HG03064 (cell line): Measurements from ENCODE around the gene MYH7.
"Not testable (repeated sequence)": the region's sequence is repeated elsewhere in the genome, so short reads cannot be mapped to it uniquely, and the experiment has no call there.

Source experiments
- ATAC-seq: cut with Tn5 transposase; IDR thresholded peaks from one replicate; pipeline ENCODE4 v1.9.1; 2021; ENCODE audit warnings: low read depth; ENCODE audit not compliant: unreplicated experiment

The MYH7 gene

DNA sequence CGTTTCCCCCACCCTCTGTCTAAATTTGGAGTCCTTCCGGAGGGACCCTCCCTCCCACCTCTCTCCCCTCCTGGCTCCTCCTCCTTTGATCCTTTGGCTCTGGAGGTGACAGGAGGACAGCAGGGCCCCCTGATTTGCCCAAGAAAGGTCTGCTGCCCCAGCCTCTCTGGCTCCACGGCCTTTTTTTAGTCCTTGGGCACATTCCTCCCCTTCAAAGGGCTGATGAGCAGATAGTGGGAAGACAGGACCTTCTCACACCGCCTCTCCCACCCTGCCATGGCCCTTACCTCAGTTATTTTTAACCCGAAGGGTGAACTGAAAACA lies 27.2 kb downstream of the MYH7 start:
- ATAC-seq: no peak

DNA sequence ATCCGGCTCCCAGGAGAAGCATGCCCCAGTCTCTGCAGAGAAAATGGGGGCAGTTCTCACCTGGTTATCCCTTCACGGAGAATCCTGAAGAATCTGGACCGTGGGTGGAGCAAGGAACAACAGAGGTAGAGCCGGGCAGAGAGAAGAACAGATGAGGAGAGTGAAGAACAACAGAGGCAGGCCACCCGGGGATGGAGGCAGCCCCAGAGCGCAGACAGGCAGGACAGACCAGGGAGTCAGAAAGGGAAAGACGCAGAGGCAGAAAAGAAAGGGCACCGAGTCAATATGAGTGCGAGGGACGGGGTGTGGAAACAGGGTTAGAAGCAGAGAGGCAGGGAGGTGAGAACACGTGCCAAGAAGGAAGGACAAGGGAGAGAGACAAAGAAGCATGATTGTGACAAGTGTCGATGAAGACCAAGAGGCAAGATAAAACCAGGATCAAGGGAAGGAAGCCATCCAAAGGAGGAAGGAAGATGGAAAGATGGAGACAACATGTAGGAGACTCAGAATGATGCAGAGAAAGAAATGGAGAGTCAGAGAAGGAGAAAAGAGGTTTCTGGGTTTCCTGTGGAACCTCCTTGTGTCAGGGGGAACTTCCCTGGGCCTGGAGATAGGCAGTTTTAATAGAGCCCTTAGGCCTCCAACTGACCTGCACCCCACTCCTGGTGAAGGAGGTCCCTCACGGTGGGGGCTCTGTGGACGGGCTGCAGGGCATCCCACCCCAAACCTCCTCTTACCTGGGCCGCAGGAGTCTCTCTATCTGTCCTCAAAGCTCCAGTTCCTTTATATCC lies 27.7 kb downstream of the MYH7 start, which contains the start of gene MYH6:
Gene MYH6, minus strand, starts transcription at position 758 of the 791 bp plus-strand sequence. CDS start 1,050 bp downstream, outside the sequence.
- ATAC-seq: no peak

DNA sequence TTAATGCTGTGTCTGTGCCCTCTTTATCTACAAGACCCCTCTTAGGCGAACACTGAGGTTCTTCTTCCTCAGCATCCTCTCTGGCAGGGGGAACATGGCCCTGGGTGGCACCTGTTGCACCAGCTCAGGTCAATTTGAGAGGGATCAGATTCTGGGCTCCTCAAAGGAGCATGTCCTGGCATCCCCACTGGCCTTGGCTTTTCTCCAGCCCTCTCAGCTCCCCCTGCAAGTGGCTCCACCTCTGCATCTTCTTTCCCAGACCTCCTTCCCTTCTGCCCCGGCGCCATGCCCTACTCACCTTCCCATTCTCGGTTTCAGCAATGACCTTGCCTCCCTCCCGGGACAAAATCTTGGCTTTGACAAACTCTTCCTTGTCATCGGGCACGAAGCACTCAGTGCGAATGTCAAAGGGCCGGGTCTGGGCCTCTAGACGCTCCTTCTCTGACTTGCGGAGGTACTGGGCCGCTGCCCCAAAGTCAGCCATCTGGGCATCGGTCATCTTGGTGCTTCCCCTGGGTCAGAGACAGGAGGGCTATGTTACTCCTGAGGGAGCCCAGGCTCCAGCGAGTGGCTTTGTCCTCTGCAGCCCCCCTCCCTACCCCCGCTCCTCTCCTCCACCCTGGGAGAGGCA lies 28.6 kb downstream of the MYH7 start:
- ATAC-seq: no peak

DNA sequence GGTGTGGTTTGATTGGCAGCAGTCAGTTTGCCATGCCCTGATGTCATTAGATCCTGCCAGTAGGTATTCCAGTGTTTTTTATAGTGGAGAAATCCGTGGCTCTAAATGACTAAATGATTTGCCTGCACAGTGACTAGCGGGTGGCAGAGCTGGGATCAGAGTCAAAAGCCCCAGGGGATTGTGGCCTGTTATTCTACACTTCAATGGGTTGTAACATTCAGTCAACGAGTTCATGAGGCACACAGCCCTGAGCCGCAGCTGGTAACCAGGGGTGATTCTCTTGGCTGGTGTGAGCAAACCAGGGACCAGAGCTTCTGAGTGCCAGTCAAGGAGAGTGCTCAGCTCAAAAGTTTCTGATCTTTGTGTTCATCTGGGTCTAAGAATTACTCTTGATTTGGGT lies 29.2 kb downstream of the MYH7 start:
- ATAC-seq: no peak

DNA sequence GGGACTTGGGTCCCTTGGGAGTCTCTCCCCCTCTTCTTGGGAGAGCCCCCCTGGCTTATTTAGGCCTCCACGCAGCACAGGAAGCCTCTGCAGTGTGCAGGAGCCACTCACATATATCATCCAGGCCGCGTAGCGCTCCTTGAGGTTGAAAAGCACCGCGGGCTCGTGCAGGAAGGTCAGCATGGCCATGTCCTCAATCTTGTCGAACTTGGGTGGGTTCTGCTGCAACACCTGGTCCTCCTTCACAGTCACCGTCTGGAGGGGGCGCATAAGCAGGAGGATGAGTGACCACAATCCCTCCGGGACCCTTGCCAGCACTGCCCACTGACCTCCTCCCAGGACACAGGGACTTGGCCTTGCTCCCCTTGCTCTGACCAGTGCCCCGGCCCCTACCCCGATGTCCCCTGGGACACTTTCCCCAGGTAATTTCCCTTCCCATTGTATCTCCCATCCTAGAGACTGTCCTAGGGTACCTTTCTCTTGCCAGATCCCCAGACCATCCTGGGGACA lies 29.9 kb downstream of the MYH7 start:
- no peak for ATAC-seq

DNA sequence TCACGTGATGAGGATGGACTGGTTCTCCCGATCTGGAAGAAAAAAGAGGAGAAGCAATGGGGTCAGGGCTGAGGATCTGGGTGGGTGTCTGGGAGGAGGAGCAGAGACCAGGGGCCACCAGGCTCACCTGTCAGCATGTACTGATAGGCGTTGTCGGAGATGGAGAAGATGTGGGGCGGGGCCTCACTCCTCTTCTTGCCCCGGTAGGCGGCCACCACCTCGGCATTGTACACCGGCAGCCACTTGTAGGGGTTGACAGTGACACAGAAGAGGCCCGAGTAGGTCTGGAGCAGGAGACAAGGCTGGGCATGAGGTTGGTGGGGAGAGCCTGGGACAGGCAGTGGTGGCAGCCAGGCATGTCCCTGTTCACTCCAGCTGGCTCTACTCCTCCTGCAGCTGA lies 30.4 kb downstream of the MYH7 start:
- ATAC-seq: no peak

DNA sequence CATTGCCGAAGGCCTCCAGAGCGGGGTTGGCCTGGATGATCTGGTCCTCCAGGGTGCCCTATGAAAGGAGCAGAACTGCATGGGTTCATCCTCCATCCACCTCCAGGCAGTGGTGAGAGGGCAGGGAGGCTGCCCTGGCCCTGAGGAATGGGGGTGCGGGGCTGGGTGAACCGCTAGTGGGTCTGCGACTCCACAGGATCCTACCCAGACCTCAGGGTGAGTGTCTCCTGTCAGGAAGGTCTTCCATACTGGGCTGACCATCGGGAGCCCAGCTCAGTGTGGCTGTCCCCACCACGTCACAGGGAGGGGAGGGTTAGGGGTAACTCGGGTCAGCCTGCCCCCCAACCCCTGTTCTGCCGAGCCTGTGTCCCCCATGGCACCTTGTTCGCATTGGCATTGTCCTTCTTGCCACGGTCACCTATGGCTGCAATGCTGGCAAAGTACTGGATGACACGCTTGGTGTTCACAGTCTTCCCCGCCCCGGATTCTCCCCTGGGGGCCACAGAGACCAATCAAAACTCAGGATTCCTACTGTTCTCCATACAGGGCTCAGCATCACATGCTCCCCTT lies 31.0 kb downstream of the MYH7 start:
- no peak for ATAC-seq

DNA sequence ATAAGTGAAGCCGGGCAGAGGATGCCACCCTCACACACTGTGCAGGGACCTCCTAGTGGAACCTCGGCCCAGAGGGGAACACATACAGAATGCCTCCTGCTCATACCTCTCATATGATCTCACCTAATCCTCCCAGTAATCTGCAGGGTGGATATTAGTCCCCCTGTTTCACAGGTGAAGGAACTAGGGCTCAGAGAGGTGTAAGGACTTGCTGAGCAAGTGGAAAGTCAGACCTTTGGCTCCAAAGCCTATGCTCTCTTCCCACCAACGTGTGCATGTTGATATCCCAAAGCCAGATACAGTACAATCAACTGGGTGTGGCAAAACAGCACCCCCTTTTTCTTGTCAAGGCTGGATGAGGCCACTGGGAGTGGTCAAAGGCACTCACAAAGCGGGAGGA lies 31.6 kb downstream of the MYH7 start:
- no peak for ATAC-seq

DNA sequence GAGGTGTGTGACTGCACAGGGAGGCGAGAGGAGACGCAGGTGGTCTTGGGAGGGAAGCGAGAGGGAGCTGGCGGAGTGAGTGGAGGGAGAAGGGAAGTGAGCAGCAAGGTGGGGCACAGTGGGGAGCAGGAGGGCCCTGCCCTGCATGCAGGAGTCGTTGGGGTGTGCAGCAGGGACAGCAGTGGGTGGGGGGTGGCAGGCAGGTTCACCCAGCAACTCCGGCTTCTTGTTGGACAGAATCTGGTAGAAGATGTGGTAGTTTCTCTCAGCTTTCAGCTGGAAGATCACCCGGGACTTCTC lies 32.4 kb downstream of the MYH7 start:
- ATAC-seq: no peak

DNA sequence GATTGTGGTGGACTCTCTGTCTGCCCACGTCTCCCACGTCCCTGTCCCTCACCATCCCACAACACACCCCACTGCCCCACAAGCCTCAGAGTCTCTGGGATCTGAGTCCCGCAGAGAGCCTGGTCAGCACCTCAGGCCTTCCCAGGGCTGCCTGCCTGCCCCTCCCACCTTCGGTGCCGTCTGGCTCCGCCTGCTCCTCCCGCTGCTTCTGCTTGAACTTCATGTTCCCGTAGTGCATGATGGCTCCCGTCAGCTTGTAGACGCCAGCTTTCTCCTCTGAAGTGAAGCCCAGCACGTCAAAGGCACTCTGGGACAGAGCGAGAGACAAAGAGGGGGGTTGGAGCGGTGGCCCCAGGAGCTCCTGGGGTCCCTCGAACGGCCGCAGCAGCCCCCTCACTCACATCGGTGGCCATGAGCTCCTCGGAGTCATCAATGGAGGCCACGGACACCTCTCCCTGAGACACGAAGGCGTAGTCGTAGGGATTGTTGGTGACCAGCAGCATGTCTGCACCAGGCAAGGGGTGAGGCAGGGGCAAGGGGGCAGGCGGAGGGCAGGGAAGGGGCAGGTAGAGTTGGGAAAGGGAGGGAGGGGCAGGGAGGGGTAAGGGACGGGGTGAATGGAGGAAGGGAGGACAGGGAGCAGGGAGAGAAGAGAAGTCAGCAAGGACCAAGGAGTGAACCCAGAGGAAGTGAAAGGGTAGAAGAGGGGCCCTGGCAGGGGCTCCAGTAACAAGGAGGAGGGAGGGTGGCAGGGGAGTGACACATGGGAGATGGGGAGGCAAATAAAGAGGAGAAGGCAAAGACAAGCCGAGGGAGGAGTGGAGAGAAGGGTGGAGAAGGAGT lies 32.9 kb downstream of the MYH7 start:
- no peak for ATAC-seq

DNA sequence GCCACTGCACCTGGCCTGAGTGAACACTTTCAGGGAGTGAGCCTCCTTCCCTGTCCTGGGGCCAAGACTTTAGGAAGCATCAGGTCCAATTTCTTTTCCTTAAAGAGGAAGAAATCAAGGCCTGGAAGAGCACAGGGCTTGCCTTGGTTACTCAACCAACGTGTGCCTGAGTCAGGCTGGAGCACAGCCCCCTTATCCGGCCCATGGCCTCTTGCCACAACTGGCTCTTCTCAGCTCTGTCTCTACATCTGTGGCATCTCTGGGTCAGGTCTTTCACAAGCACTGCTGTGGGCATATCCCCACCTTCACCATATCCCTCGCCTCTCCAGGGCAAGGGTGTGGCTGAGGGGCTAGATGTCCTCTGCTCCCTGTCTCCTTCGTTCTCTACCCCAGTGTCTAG lies 34.2 kb downstream of the MYH7 start:
- ATAC-seq: no peak

DNA sequence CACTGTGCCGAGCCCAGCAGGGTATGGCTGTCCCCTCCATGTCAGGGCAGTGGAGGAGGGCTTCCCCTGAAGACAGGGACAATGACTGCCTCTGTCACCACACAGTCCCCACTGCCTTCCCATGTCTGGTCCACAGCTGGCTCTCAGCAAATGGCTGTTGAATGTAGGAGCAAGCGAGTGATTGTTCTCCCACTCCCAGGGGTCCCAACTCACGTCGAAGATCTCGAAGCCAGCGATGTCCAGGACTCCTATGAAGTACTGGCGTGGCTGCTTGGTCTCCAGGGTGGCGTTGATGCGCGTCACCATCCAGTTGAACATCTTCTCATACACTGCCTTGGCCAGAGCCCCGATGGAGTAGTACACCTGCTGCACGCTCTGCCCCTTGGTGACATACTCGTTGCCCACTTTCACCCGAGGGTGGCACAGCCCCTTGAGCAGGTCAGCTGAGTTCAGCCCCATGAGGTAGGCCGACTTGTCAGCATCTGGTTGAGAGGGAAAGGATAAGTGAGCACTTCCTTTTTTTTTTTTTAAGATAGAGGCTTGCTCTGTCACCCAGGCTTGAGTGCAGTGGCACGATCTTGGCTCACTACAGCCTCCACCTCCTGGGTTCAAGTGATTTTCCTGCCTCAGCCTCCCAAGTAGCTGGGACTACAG lies 34.8 kb downstream of the MYH7 start:
- not testable (repeated sequence) for ATAC-seq

DNA sequence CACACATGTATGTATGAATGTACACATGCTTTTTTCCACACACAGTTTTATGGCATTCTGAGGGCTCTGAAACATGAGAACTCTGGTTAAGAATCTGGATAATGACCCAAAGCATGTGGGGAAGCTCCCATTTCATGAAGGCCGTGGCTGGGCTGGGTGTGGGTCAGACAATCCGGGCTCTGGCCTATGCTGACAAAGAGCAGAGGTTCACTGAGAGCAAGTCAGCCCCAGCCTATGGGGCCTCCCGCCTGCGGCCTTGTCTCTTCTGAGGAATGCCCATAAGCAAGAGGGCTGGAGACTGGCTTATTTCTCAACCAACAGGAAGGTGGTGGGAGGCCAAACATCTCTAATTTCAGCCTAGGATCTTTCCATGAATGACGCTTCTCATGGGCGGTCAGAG lies 35.9 kb downstream of the MYH7 start:
- no peak for ATAC-seq

DNA sequence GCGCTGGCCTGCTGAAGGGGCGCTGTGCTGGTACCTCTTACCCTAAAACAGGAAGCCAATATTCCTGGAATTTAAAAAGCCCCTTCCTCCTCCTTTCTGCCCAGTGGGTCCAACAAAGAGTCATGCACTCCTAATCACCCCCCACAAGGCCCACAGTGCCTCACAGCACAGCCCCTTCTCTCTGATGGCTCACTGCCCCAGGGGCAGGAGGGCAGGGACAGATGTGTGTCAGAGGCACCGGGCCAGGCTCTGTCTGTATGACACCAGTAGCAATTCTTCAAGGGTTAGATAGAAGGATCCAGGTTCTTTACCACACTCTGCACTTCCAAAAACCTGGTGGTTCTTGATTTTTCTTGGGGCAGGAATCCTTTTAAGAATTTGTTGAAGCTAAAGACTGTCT lies 36.3 kb downstream of the MYH7 start:
- ATAC-seq: no peak

DNA sequence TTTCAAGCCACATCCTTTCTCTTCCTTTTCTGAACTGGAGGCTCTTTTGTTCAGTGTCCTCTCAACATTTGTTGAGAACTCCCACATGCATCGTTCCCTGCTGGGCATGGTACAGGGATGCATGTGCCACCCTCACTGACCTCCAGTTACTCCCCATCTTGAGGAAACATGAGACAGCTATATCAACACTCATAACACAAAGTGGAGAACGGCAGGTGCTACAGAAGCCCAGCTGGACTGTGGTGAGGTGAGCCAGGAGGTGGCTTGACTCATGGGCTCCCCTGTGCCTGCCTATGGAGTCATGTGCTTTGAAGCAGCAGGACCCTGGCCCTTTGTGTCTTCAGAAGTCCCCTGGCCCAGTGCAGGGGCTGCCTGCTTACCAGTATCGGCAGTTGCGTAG lies 37.1 kb downstream of the MYH7 start:
- ATAC-seq: no peak

DNA sequence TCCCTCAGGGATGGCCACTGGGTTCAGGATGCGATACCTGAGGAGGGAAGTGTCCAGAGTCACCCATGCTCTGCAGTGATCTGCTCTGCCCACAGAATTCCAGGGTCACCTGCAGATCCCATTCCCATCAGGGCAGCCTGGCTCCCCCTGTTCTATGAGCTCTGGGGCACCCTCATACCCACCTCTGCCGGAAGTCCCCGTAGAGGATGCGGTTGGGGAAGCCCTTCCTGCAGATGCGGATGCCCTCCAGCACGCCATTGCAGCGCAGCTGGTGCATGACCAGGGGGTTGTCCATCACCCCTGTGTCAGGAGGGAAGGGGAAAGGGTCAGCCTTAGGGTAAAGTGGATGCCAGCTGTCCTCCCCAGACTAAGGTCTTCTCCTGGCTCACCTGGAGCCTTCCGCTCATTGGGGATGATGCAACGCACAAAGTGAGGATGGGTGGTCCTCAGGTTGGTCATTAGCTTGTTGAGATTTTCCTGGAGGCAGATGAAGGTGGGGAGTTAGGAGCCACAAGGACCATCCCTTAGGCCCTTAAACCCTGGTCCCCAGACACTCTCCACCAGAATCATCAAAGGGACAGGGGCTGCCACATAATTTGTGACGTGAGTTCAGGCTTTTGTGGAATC lies 38.6 kb downstream of the MYH7 start:
- ATAC-seq: no peak

DNA sequence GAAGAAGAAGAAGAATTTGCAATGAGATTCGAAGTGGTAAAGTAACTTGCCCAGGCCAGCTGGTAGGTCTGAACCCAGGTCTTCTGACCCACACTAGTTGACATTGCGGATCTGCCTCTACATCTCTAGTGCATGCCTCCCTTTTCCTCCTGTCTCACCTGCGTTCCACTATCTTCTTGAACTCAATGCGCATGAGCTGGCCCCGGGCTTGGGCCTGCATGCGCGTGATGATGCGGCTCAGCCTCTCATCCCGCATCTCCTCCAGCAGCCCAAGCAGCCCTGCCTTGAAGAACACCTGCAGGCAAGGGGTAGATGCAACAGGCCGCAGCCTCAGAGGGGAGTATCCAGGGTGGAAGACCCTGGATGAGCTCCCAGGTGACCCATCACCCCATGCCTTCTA lies 39.3 kb downstream of the MYH7 start:
- ATAC-seq: no peak

DNA sequence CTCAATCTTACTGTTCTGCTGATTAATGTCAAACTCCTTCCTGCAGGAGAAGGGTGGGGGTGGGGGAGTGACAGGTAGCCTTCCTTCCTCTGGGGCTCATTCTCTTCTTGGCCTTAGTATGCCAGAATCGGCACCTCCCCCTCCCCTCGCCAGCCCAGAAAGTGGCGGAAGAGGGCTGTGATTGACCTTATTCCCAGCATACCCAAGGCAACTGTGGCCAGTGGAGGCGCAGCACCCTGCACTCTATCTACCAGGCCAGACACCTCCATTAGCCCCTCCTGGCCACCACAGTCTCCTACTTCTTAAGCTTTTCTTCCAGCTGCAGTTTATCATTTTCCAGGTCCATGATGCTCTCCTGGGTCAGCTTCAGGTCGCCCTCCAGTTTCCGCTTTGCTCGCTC lies 42.8 kb downstream of the MYH7 start:
- ATAC-seq: no peak

DNA sequence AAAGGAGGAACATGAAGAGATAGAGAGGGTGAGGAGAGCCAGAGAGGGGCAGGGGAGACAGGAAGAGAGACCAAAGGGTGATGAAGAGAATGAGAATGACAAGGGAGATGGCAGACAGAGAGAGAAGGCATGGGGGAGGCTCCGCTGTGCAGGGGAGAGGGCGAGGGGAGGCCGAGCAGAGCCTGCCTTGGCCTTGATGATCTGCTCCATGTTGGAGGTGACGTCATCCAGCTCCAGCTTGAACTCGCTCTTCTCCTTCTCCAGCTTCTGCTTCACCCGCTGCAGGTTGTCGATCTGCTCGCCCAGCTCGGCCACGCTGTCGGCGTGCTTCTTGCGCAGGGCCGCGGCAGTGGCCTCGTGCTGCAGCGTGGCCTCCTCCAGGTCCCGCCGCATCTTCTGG lies 45.6 kb downstream of the MYH7 start:
- not testable (repeated sequence) for ATAC-seq

DNA sequence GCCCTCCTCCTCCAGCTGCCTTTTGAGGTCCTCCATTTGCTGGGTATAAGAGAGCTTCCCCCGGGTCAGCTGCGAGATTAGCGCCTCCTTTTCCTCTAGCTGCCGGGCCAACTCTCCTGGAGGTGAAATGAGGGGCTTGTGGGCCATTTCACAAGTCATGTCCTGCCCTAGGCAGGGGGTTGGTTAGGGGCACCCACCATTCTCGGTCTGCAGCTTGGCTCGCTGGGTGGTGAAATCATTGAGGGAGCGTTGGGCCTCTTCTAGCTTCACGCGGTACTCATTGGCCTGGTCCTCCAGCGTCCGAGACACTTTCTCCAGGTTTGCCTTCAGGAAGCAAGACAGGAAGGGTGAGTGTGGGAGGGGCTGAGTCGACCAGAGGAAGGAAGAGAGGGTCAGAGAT lies 46.1 kb downstream of the MYH7 start:
- ATAC-seq: no peak
